Stimulated activated CD4-positive, alpha-beta T cell treated with anti-CD3 and anti-CD28 coated beads, Interleukin-12 subunit alpha, Interleukin-12 subunit beta, amount 100 ng/mL, for 48 hours (primary cell): ENCODE measurements around the gene CITED2.
"Not testable (repeated sequence)": the region's sequence is repeated elsewhere in the genome, so short reads cannot be mapped to it uniquely, and the experiment has no call there.

ENCODE experiments used
- DNase-seq, 3 donors: peaks; one replicate each; pipeline ENCODE4 v3.0.0-alpha.2; 2020; ENCODE audit warnings: low read depth in 2 of 3, low spot score in 1 of 3

CITED2 gene, protein sequence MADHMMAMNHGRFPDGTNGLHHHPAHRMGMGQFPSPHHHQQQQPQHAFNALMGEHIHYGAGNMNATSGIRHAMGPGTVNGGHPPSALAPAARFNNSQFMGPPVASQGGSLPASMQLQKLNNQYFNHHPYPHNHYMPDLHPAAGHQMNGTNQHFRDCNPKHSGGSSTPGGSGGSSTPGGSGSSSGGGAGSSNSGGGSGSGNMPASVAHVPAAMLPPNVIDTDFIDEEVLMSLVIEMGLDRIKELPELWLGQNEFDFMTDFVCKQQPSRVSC

DNA sequence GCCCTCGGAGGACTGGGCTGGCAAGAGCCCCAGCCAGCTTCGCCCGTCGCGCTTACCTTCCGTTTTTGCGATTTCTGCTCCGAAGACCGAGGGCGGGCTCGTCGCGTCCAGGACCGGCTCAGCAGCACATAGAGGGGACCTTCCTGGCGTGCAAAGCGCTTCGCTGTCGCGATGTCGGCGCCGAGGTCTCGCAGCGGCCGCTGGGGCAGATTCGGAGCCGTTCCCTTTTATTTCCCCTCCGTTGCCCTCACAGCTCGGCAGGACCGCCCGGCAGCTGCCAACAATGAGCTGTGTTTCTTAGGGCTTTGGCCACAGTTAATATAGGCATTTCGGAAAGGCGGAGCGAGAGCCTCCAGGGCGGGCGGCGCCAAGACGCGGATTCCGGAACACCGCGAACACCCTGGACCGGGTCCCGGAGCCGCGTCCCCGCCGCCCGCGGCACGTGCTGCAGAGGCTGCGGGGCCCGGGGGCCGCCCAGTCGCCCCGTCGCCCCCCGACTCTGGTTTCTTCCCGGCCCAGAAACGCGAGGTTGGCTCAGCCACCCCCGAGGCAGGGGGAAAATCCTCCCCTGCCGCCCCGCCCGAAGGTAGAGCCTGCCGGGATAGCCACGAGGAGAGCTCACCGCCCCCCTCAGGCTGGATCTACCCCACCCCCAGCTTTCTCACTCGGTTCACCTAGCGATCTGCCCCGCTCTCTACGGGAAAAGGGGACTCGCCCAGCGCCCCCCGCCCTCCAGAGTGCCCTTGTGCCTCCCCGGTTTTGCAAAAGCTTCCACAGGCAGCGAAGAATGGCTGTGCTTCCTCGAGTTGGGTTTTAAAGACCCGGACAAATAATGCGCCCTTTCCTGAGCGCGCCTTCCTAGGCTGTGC lies at the start of gene CITED2:
CITED2 (minus strand) TSS at position 292 of the 869 bp plus-strand sequence. CDS start 704 bp downstream, outside the sequence.
- peak; percentile 85 to 94 (median 88) for DNase-seq

DNA sequence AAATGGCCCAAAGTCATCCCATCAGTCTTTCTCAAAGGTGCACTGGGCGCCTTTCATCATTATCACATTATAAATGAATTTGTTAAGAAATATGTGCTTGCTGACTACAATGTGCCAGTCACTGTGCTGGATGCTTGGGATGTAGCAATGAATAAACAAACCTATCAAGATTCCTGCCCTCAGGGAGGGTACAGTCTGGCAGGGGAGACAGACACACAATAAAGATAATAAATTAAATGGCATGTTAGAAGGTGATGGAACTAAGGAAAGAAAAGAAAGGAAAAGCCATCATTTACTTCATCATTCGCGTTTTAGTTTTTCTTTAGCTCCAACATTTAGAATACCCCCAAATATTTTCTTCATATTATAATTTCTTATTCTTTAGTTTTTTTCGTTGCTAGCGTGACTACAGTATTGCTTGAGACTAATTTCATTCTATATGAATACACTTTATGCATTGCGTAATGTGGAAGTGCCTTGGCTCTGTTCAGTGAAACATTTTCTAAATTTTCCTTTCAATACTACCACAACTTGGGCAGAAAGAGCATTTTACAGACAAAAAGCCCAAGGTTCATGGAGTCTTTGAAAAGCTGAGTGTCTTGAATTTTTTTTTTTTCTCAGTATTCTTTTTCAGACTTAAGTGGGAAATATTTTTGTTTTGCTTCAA lies 48.7 kb upstream of the CITED2 start:
- DNase-seq = no peak

DNA sequence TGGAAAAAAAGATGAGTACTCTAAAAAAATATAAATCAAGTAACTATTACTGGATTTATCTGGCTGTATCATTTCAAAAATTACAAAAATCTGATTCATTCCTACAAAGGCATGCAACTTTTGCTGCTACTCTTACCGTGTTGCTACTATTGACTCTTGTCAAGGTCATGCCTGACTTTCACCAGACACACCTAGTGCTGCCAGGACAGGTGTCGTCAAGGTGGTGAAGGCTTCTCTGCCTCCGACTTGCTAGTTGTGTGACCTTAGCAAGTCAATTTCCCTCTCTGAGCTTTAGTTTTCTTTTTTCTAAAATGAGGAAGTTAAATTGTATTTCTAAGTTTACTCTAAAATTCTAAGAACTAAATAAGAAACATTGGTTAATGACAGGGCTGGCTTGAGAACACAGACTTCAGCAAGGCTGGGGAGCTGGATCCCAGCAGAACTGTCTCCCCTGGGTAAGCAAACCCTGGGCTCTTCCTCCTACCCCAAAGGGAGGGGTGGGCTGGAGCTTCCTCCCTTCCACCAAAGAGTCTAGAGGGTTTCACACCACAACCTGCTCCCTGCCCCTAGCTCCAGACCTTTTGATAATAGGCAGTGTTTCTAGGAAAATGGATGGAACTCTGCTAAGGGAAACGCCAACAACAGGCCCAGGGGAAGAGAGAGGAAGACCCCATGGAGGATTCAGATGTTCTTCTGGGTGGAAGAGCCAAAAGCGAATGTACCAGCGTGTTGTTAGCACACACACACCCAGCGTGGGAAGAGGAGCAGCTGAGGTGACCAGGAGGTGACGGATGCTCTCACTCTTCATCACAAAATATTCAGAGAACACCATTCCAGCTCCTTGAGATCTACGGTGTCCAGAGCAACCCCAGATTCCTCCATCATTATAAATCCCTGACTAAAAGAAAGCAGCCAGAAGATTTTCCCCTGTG lies 47.9 kb upstream of the CITED2 start:
- DNase-seq = no peak

DNA sequence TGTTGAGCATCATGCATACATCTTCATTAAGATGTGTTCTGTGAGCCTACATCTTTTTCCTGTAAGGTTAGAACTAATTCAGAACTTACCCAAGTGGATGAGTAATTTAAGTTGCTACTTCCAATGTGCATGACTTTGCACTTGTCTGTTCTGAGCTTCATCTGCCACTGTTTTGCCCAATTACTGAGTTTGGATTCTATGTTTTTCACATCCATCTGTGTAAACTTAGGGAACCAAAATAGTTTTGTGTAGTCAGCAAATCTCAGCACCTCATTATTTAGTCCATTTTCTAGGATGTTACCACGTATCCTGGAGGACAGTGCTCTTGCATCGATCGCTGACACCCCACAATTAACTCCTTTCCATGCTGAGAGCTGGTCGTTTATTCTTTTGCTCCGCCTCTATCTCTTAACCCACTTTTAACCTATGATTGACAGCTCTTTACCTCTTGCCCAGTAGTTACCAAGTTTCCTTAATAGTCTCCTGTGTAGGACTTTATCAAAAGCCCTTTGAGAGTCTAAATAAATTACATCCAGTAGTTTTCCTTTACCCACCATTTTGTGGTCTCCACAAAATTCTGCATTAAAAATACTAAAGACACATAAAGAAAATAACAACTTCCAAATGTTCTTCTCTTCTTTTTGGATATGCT lies 44.2 kb upstream of the CITED2 start:
- no peak for DNase-seq

DNA sequence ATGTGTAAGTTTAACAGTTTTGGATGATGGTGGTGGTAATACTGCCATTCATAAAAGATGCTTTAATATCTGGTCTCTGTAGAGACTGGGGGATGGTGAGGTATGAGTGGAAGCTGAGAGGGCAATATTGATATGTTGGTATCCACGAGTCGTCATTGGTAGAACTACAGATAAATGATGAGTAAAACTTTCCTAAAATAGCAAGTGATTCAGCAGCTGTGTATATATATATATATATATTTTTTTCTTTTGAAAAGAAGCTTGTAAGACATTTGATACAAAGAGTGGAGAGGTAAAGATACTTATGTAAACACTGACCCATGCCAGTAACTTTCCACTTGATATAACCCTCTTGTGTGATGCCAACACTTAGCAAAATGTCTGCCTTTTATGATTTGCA lies 41.7 kb upstream of the CITED2 start:
- DNase-seq = no peak

DNA sequence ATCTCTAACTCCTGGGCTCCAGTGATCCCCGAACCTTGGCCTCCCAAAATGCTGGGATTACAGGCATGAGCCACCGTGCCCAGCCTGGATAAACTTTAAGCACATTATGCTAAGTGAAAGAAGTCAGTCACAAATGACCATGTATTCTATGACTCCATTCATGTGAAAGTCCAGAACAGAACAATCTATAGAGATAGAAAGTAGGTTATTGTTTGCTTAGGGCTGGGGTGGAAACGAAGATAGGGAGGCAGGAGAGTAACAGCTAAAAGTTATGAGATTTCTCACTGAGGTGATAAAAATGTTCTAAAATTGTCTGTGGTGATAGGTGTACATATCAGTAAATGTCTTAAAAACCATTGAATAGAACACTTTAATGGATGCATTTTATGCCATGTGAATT lies 40.9 kb upstream of the CITED2 start:
- DNase-seq = no peak

DNA sequence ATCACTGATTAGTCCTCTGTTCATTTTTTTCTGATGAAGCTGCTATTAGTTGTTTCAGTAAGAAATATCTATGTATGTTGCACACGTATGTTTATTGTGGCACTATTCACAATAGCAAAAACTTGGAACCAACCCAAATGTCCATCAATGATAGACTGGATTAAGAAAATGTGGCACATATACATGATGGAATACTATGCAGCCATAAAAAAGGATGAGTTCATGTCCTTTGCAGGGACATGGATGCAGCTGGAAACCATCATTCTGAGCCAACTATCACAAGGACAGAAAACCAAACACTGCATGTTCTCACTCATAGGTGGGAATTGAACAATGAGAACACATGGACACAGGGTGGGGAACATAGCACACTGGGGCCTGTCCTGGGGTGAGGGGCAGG lies 37.7 kb upstream of the CITED2 start:
- DNase-seq = not testable (repeated sequence)

DNA sequence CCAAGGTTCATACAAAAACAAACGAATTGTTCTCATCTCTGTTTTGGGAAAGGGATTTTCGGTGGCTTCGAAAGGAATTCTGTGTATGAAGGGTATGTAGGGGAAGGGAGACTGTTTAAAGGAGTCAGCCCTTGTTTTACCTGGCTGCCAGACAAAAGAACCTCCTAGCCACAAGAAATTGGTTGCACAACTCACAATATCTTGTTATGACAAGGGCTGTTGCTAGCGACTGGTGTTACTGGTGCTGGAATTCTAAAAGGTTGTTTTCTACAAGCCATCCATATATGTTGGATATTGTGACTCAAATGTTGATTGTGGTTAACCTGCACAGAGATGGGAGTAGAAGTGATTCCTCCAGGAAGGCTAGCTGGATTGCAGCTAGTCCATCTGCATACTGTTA lies 34.6 kb upstream of the CITED2 start:
- DNase-seq = no peak

DNA sequence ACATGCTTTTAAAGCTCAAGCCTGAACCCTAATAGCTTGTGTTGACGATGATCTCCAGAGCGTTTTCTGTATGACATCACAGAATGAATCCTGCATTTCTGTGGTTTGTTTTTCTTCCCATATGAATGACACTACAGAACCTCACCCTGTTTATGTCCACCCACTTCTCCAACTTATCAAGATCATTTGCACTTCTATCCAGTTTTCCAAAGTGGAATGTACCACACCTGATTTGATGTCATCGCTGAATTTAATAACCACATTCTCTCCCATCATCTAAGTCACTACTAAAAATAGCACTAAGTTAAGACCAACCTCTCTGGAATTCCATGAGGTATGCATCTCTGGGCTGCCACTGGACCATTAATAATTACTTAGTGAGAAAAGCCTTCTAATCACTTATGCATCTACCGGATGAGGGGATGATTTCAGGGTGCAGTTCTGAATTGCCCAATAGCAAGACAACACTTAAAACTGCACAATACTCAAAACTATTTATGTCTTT lies 33.3 kb upstream of the CITED2 start:
- DNase-seq = no peak

DNA sequence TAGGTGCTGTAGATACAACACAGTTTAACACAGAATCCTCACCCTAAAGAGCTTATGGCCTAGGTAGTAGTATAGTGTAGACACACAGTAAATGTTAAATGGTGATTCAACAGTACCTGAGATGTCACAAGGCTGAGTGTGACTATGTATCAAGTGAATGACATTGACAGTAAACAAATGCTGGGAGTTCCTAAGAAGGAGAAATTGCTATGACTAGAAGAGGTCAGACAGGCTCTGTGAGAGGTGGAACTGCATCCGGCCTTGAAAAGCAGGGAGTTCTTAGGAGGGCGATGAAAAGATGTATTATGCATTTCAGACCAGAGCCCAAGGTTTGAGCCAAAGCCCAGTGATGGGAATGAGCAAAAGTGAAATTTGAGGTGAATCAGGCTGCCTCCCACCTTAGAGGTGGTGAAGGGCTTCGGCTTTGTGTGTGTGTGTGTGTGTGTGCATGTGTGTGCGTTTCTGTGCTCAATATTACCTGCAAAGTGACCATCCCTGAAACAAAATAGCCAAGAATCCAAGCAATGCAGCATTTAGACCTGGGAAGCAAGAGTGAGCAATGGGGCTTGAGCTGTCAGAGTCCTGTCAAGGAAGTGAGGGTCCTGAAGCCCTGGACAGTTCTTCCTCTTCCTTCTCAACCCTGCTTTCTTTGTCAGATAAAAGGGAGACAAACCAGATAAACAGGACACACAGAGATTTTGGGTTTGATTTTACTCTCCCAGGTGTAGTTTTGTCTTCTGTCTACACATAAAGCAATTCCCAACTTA lies 32.3 kb upstream of the CITED2 start:
- DNase-seq = no peak

DNA sequence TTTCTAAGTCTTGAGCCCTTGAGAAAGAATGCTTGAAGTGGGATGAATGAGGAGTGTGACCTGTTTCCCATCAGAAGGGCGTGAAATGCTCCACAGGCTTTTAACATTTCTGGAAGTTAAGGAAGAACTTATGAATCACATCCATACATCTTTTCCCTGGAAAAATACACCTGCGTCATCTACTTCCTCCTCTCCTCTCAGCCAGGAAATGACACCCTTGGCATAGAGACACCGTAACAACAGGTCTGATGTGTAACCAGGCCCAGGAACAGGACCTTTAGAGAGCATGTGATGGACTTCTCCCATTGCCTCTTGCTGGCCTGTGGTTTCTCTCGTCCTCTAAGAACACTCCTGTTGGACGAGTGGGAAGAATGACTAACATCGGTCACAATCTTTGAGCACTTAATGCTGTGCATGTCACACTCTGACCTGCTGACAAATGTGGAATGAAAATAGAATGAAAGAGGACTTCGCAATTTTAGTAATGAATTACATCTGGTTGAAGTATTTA lies 28.5 kb upstream of the CITED2 start:
- DNase-seq = no peak

DNA sequence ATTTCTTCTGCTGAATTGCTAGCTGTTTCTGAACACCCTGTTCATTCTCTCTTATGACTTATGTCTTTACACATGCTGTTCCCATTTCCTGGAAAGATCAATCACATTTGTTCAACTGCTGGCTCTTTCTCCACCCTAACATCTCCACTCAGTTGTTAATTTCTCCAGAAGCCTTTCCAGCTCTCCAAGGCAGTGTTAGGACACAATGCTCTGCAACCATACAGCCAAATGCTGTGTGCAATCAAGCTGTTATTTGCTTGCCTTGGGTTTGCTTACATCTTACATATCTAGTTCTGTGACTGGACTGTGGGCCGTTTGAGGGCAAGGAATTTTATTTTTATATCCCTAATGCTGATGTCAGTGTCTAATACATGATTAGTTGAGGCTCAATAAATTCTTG lies 24.2 kb upstream of the CITED2 start:
- DNase-seq = no peak

DNA sequence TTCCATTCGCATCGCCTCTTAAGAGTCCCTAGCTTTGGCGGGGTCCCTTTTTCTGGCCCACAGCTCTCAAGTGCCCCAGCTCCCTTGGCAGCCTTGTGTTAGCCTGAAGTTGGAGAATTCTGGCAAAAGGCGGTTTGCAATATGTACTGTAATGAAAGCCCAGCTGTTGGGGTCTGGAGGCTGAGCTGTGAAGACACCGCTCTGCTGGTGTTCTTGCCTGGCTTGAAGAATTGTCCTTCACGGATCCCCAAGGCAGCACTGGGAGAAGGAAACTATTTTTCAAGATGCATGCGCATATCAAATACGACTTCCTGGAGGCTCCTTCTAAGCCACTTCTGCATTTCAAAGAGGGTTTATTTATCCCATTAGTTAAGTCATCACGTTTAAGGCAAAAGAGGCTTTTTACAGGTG lies 21.4 kb upstream of the CITED2 start:
- no peak for DNase-seq

DNA sequence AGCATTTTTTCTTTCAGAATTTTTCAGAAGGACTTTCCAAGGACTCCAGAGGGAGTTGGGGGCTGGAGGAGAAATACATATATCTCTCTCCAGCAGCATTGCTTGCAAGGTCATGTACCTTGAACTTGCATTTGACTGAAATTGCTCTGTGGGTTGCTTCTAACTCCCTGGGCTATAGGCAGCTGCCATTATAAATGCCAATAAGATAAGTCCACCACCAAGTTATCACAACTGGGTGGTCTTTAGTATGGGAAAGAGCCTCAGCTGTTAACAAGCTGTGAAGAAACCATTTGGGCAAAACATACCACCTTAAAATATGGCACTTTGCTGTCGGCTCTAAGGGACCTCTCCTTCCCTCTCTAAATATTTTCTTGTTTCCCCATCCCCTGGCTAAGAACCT lies 20.9 kb upstream of the CITED2 start:
- no peak for DNase-seq

DNA sequence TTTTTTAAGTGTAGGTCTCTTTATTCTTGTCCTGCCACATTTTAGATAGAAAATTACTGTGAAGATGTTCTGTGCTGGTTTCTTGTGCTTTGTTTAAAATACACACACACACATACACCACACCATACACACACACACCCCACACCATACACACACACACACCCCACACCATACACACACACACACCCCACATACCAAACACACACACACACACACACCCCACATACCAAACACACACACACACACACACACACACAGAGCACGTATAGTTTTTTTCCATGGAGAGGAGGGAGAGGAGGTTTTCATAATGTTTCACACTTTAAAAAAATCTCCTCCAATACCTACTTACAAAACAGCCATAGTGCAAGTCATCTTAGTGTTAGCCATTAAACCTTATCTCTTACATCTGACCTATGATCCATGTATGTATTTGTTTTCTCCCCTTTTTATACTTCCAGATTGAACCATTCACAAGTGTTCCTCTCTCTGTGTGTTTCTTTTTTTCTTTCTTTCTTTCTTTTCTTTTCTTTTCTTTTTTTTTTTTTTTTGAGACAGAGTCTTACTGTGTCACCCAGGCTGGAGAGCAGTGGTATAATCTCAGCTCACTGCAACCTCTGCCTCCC lies 19.7 kb upstream of the CITED2 start:
- no peak for DNase-seq

DNA sequence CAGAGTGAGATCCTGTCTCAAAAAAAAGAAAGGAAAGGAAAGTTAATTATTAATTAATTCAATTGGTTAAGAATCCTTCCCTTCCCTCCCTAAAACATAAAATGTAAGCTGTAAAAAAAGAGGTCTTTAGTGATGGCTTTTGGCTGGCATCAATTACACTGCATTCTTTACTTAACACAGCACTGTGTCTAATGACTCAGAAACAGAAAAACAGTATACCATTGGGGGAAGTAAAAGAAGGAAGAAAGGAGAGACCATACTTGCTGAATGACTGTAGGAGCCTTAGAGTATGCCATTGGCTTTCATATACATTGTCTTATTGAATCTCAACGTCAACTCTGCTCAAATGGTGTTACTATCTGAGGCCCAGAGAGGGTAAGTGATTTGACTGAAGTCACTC lies 18.3 kb upstream of the CITED2 start:
- DNase-seq = no peak

DNA sequence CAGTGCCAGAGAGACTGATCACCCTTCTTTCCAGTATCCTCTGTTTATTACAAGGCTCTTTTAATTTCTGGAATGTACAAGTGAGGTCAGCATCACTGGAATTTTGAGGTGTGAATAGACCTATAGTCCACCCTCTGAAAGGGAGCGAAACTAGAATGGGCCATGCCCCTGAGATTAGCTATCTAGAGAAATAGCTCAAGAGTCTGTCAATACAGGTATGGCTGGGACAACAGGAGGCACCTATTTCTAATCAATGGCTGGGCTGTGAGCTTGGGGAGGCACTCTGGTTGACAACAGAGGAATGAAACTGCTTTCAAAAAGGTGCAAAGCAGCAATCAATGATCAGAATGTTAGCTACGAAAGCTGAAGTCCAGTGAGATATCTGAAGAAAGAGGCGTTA lies 17.3 kb upstream of the CITED2 start:
- no peak for DNase-seq

DNA sequence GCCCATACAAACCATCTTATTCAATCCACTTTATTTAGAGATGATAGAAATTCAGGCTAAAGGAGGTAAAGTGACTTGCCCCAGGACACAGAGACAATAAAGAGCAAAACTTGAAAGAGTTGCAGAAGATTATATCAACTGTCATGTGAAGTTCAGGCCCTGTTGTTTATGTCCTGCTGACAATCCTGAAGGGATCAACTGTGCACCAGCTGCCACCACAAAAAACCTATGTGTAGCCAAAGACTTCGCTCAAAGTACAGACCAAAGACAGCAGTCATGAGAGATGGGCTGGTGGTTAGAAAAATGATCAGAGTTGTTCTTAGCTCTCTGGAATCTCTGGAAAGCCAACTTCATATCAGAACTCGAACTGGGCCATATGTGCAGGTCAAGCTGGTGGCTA lies 16.0 kb upstream of the CITED2 start:
- no peak for DNase-seq

DNA sequence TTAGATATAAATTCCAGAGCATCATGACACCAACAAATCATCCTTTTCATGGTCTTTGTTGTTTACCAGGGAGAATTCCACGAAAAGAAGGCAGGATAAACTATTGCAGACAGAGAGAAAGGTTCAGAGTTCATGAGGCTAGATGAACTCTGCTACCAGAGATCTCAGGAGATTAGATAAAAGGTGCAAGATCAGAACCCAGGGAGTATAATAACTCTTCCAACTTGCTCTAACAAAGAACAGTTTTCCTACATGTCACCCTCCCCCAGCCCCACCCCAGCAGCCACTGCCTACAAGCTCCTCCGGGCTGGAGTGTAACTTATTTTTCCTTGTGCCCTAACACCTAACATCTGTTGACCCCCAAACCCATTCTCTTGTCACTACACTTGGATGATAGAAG lies 13.9 kb upstream of the CITED2 start:
- DNase-seq = no peak
